Activated CD4-positive, alpha-beta T cell treated with anti-CD3 and anti-CD28 coated beads, Interleukin-2, amount 50 U/mL, for 1 hour (primary cell): ENCODE results near the gene MATK.
"Not testable (repeated sequence)": the region's sequence is repeated elsewhere in the genome, so short reads cannot be mapped to it uniquely, and the experiment has no call there.

Experiments used
- DNase-seq: peaks from one replicate; pipeline ENCODE4 v3.0.0-alpha.2; 2020

MATK gene

GRCh38 chr19:3770136-3770999 lies 15.8 kb downstream of the MATK start:
- no peak for DNase-seq

- no peak for DNase-seq
Observed at GRCh38 chr19:3769494-3769893, 16.7 kb downstream of the MATK start.

DNA sequence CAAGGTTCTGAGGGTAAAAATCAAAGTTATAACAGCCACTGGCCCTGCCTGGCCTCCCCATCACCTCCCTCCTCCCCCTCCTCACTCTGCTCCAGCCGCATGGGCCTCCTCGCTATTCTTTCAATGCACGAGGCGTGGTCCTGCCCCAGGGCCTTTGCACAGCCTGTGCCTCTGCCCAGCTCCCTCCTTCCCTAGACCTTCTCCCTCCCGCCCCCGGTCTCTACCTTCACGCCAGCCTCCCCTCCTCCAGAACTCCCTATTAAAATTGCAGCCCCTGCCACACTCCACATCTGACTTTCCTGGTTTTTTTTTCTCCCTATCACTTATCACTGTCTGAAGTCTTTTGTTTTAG lies 17.5 kb downstream of the MATK start:
- DNase-seq: no peak

GRCh38 chr19:3768015-3768747 lies 18.0 kb downstream of the MATK start:
- no peak for DNase-seq

DNA sequence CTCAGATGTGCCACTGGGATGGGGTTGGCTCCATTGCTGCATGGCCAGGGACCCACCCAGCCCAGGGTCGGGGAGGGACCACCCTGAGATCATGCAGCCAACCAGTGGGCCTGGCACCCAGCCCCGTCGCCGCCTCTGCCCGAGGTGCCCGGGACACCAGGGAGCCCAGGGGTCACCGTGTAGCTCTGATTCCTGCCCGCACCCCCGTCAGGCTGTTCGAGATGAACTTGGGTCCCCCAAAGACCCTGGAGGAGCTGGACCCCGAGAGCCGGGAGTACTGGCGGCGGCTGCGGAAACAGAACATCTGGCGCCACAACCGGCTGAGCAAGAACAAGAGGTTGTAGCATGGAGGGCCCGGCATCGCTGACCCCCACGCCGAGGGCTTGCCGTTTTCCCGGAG lies 19.1 kb downstream of the MATK start:
- no peak for DNase-seq

GRCh38 chr19:3766520-3766919 lies 19.7 kb downstream of the MATK start:
- no peak for DNase-seq

GRCh38 chr19:3765757-3766156 lies 20.4 kb downstream of the MATK start:
- not testable (repeated sequence) for DNase-seq

GRCh38 chr19:3765121-3765520 lies 21.1 kb downstream of the MATK start:
- no peak for DNase-seq

GRCh38 chr19:3762501-3763459 lies 23.4 kb downstream of the MATK start, which contains the start of gene MRPL54:
Gene MRPL54, plus strand, starts transcription at chr19:3762682. Its CDS starts 19 bp downstream, at chr19:3762701.
- DNase-seq: peak; percentile 99

GRCh38 chr19:3762130-3762473 lies 24.1 kb downstream of the MATK start:
- DNase-seq: no peak

DNA sequence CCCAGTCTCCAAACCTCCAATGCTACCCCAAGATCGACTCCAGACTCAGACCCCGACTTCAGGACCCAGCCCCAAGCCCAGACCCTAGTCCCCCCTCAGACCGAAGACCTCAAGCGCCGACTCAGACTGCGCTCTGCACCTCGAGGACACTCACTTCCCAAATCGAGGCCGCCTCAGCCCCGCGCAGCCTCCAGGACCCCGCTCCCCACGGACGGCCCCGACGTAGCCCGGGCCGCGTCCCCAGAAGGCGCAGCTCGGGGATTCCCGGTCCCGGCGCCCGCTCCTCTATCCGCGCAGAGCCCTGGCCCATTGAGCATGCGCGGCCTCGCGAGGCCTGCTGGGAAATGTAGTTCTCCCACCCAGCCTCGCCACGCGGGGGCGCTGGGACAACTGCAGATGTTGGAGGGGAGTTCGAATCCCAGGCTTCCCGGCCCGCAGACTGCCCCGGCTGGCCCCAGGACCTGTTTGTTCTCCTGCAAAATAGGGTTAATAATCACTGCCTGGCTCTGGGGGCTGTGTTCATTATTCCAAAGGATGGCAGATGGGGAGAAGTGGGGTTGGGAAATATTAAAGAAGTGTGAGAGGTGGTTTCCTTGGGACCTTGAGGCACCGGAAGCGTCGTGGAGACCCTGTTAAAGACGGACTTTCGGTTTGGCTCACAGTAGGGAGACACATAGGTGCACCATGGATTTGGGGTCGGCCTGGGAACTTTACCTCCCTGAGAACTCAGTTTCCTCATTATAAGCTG lies 24.6 kb downstream of the MATK start, which contains the start of gene APBA3:
Gene APBA3, minus strand, starts transcription at position 311 of the 748 bp plus-strand sequence. CDS start 1,428 bp downstream, outside the sequence.
- peak; percentile 95 for DNase-seq

DNA sequence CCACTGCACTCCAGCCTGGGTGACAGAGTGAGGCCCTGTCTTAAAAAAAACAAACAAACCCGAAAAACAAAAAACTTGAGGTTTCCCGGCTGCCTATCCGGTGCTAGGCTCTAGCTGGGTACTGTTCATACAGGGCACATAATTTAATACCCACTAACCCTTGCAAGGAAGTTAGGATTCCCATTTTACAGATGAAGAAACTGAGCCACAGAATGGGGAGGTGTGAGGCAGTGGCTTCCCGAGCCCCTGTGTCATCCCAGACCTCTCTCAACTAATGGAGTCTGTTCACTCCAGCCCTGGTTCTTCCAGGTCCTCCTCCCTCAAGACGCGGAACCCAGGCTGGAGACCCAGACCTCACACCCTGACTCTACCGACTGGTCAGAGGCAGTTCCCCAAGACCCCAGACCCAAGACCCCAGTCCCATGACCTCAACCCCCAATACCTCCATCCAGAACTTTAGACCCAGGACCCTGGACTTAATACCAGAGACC lies 25.3 kb downstream of the MATK start:
- DNase-seq: peak; percentile 9

GRCh38 chr19:3759482-3760254 lies 26.5 kb downstream of the MATK start:
- no peak for DNase-seq

DNA sequence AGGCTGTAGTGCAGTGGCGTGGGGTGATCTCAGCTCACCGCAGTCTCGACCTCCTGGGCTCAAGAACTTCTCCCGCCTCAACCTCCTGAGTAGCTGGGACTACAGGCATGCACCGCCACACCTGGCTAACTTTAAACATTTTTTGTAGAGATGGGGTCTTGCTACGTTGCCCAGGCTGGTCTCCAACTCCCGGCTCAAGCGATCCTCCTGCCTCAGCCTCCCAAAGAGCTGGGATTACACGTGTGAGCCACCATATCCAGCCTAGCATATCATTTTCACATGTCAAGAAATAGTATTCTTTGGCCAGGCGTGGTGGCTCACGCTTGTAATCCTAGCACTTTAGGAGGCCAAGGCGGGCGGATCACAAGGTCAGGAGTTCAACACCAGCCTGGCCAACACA lies 27.9 kb downstream of the MATK start:
- not testable (repeated sequence) for DNase-seq

DNA sequence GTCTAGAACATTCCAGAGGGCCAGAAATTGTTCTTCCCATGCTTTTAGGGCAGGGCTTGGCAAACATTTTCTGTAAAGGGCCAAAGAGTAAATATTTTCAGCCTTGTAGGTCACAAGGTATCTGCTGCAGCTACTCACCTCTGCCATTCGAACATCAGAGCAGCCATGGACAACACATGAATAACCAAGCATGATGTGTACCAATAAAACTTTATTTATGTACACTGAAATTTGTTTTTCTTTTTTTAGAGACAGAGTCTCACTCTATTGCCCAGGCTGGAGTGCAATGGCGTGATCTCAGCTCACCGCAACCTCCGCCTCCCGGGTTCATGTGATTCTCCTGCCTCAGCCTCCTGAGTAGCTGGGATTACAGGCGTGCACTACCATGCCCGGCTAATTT lies 28.5 kb downstream of the MATK start:
- not testable (repeated sequence) for DNase-seq

- DNase-seq: no peak
Observed at GRCh38 chr19:3753631-3754410, 32.4 kb downstream of the MATK start.

DNA sequence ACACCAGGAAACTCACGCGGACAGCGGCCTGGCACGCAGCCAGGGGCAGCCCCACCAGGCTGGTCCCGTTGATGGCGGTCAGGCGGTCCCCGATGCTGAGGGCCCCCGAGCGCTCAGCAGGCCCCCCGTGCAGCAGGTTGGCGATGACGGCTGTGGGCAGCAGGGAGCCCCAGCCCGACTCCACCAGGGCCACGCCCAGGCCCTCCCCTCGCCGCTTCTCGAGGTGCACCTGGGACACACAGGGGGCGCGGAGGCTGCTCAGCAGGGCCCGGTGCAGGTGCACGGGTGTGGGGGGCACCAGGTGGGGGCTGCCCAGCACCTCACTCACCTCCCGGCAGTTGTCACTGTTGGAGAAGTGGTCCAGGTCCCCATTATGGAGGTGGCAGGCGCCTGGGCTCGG lies 33.7 kb downstream of the MATK start:
- DNase-seq: no peak

DNA sequence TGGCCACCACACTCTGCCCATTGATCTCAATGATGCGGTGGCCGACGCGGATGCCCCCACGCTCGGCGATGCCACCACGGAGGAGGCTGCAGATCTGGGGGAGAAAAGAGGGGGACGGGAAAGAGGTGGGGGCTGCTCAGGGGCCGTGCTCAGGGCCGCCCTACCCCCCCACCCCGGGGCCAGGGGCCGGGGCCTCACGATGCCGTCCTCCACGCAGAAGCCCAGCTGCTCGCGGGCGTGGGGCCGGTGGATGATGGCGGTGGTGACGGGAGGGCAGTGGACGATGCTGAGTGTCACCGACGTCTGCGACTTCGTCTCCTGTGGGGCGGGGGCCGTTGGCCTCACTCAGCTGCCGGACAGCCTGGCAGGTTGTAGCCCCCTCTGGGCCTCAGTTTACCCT lies 34.9 kb downstream of the MATK start:
- no peak for DNase-seq

DNA sequence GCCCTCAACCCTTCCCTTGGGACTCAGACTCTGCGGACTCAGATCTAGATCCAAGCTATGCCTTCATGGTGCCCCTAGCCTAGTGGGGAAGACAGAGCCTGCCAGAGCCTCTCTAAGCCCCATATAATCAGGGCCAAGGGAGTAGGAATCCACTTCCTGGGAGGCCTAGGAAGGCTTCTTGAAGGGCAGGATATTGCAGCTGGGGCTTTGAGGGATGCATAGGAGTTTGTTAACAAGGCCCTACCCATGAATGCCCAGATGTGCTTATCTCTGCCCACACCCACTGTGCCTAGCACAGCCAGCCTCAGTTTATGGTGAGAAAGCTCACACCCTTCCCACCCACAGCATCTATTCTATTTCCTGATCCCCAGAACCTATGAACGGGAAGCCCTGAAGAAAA lies 36.0 kb downstream of the MATK start:
- no peak for DNase-seq

DNA sequence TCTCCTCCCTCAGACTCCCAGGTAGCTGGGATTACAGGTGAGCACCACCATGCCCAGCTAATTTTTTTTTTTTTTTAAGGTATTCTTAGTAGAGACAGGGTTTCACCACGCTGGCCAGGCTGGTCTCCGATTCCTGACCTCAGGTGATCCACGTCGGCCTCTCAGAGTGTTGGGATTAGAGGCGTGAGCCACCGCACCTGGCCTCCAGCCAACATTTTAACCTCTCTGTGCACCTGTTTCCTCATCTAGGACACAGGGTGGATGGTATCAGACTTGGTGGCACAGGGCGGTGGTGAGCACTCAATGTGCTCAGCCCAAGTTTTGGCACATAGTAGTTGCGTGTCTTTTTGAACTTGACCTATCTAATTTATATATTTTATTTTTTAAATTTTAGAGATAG lies 37.2 kb downstream of the MATK start:
- DNase-seq: no peak
